Activated CD8-positive, alpha-beta T cell treated with anti-CD3 and anti-CD28 coated beads, Interleukin-2, amount 10 ng/mL, durations not matched to agents 7 days and 5 days (primary cell): Measurements from ENCODE around the gene INHBB. TPM values are rescaled to one million over a fixed set of nuclear protein-coding genes. Genes with fewer than 3 reads are reported as not detected.

Experiments used
- ATAC-seq: fragments of 150-1000 bp; cut with Tn5 transposase; one replicate; pipeline ENCODE4 v1.10.0; 2021; ENCODE audit warnings: moderate library complexity
- CTCF ChIA-PET: fragments of 350-600 bp; sonication (Branson Sonifier 250); formaldehyde crosslinking; loops from one replicate; lab custom pipeline; 2021; ENCODE audit warnings: antibody characterized with exemption; lab: Charles Lee
- POLR2A ChIA-PET: fragments of 350-600 bp; sonication (Branson Sonifier 250); formaldehyde crosslinking; loops from one replicate; lab custom pipeline; 2021; ENCODE audit warnings: antibody characterized with exemption; lab: Charles Lee
- DNase-seq: peaks from one replicate; pipeline ENCODE4 v3.0.0-alpha.2; 2020
- H3K27ac Mint-ChIP-seq: one replicate; pipeline ENCODE4 v1.8.0; 2021; ENCODE audit warnings: mild to moderate bottlenecking, mixed read lengths
- H3K27me3 Mint-ChIP-seq: one replicate; pipeline ENCODE4 v1.8.0; 2021; ENCODE audit warnings: low read depth, mixed read lengths
- H3K36me3 Mint-ChIP-seq: one replicate; pipeline ENCODE4 v1.8.0; 2021; ENCODE audit warnings: low read depth, mixed read lengths
- H3K4me1 Mint-ChIP-seq: one replicate; pipeline ENCODE4 v1.8.0; 2021; ENCODE audit warnings: low read depth, mixed read lengths
- H3K4me3 Mint-ChIP-seq: one replicate; pipeline ENCODE4 v1.8.0; 2021; ENCODE audit warnings: mild to moderate bottlenecking, mixed read lengths
- H3K9me3 Mint-ChIP-seq: one replicate; pipeline ENCODE4 v1.8.0; 2022; ENCODE audit warnings: mixed read lengths; ENCODE audit not compliant: insufficient read depth
- total RNA-seq, 2 experiments: library from RNA; stranded (reverse); gene quantifications; one replicate each; pipeline ENCODE4 v1.2.3, GENCODE V29; 2021

The INHBB gene
- total RNA-seq, 2 experiments from 2014 or later, result not detected

GRCh38 chr2:120396861-120397811, 51.2 kb downstream of the INHBB start:
- POLR2A ChIA-PET, result interaction anchor here (0.6 kb wide), 1 partner anchor 195 kb away, joined by 3 read pairs; no protein-coding TSS in a partner anchor
- Mint-ChIP-seq H3K27me3 (no peaks in the 10 kb centered on the region), H3K4me3 (no peak overlapping the region), H3K4me1 (no peaks in the 10 kb centered on the region), H3K27ac (no peak overlapping the region), H3K36me3 (no peaks in the 10 kb centered on the region), H3K9me3 (no peaks in the 10 kb centered on the region)
- CTCF ChIA-PET, result no interaction called here
- ATAC-seq (no peak), DNase-seq (no peak)

GRCh38 chr2:120398051-120398995, 52.4 kb downstream of the INHBB start:
- POLR2A ChIA-PET, result interaction anchor here (0.6 kb wide), 1 partner anchor 197 kb away, joined by 3 read pairs; no protein-coding TSS in a partner anchor
- CTCF ChIA-PET, result no interaction called here
- ATAC-seq, result no peak

GRCh38 chr2:120398996-120399888, 53.3 kb downstream of the INHBB start:
- H3K4me3 Mint-ChIP-seq, result no peak overlapping the region
- ChIA-PET POLR2A (no interaction called here), CTCF (no interaction called here)
- no peaks in the 10 kb centered on the region for H3K4me1 Mint-ChIP-seq
- H3K27ac Mint-ChIP-seq, result no peak overlapping the region
- H3K9me3 Mint-ChIP-seq, result no peaks in the 10 kb centered on the region
- H3K27me3 Mint-ChIP-seq, result no peaks in the 10 kb centered on the region
- H3K36me3 Mint-ChIP-seq, result no peaks in the 10 kb centered on the region
- DNase-seq, result no peak
- ATAC-seq, result no peak

More at GRCh38 chr2:120398051-120398995, 52.4 kb downstream of the INHBB start:
- H3K9me3 Mint-ChIP-seq, result no peaks in the 10 kb centered on the region
- H3K4me3 Mint-ChIP-seq, result no peak overlapping the region
- H3K27ac Mint-ChIP-seq, result no peak overlapping the region
- no peaks in the 10 kb centered on the region for H3K36me3 Mint-ChIP-seq
- H3K4me1 Mint-ChIP-seq, result no peaks in the 10 kb centered on the region
- H3K27me3 Mint-ChIP-seq, result no peaks in the 10 kb centered on the region
- no peak for DNase-seq

GRCh38 chr2:120399889-120400240, 53.9 kb downstream of the INHBB start:
- no peaks in the 10 kb centered on the region for H3K27me3 Mint-ChIP-seq
- ATAC-seq (no peak), DNase-seq (no peak)
- H3K27ac Mint-ChIP-seq, result no peak overlapping the region
- ChIA-PET CTCF (no interaction called here), POLR2A (no interaction called here)
- H3K9me3 Mint-ChIP-seq, result no peaks in the 10 kb centered on the region
- H3K4me3 Mint-ChIP-seq, result no peak overlapping the region
- H3K4me1 Mint-ChIP-seq, result no peaks in the 10 kb centered on the region
- H3K36me3 Mint-ChIP-seq, result no peaks in the 10 kb centered on the region

- Mint-ChIP-seq H3K9me3 (no peaks in the 10 kb centered on the region), H3K4me1 (no peaks in the 10 kb centered on the region), H3K36me3 (no peaks in the 10 kb centered on the region), H3K4me3 (no peak overlapping the region), H3K27me3 (no peaks in the 10 kb centered on the region), H3K27ac (no peak overlapping the region)
- POLR2A ChIA-PET, result no interaction called here
- CTCF ChIA-PET, result no interaction called here
- DNase-seq (no peak), ATAC-seq (no peak)
Observed at GRCh38 chr2:120400551-120400950, 54.6 kb downstream of the INHBB start.

Other genes with a start within 250 kb of the INHBB start
- gene TMEM185B, start 122.7 kb upstream of the INHBB start, total RNA-seq, result 10 to 100 TPM; 25.6 to 25.8 TPM
- 10 to 100 TPM; 39.4 to 45.4 TPM for gene RALB, start 93.3 kb upstream of the INHBB start, total RNA-seq